Stimulated activated CD8-positive, alpha-beta memory T cell treated with anti-CD3 and anti-CD28 coated beads, Interleukin-12 subunit alpha, Interleukin-12 subunit beta, amount 100 ng/mL, for 4 hours (primary cell): ENCODE results near the gene AKAP7.
"Not testable (repeated sequence)": the region's sequence is repeated elsewhere in the genome, so short reads cannot be mapped to it uniquely, and the experiment has no call there.

Source experiments
- DNase-seq: peaks from one replicate; pipeline ENCODE4 v3.0.0-alpha.2; 2020; ENCODE audit warnings: low read depth

The AKAP7 gene

DNA sequence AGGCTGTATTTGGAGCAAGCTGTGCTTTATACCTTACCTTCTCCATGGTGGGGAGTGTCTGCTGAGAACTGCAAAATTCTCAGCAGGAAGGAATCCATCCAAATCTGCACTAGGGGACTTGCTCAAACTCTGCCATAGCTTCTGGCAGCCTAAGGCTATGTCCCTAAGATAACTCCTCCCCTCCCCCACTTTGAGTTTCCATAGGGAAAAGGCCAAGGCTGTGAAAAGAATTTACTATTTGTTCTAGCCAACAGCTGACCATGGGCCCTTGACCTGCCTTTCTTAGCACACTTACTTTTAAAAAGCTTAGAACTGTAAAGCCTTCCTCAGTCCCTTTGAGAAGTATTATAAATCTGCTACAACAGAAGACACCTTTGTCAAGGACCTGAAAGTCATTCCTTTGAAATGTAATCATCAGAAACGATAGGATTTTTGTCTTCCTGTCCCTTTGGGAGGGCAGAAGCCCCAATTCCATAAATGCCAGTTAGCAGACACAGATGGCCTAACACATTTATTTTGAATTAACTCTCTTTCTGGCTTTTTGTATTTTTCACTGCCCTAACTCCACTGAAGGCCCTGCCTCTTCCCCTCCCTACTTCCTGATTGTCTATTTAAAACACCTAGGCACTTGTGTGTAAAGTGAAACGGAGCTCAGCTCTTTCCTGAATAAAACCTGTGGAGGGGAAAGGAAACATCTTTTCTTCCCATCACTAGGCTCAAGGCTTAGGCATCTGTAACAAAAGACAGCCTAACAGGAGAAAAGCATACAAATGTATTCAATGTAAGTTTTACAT, 157.1 kb downstream of the AKAP7 start:
- DNase-seq: no peak

DNA sequence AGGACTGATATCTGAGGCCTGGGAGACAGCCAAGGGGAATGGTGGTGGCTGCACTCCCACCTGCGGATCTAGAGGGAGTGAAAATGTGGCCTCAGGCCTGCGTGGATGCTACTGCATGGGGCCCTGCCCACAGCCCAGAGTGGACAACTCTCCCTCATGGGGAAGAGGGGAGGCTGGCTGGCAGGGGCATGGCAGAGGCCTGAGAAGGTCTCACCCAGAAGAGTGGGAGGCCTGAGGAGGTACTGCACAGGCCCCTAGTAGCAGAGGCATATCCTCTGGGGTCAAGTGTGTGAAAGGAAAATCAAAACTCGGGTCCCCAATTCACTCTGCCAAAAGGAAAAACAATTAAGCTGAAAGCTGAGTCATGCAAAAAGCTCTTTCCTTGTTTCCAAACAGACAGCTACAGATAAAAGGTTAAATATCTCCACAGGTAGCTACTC, 158.2 kb downstream of the AKAP7 start:
- DNase-seq: no peak

DNA sequence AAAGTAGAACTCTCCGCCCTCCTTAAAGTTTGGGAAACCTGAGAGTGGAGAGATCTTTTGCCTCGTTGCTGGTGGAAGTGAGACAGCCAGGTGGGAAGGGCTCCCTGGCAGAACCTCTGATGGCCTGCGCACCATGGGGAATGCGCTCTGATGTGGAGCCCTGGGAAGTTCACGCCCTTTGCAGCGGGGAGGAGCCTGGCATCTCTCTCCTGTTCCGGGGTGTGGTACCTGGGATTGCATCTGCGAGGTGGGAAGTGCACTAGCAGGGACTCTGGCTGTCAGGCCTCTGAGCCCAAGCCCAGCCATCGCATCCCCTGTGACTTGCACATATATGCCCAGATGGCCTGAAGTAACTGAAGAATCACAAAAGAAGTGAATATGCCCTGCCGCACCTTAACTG, 159.8 kb downstream of the AKAP7 start:
- no peak for DNase-seq

DNA sequence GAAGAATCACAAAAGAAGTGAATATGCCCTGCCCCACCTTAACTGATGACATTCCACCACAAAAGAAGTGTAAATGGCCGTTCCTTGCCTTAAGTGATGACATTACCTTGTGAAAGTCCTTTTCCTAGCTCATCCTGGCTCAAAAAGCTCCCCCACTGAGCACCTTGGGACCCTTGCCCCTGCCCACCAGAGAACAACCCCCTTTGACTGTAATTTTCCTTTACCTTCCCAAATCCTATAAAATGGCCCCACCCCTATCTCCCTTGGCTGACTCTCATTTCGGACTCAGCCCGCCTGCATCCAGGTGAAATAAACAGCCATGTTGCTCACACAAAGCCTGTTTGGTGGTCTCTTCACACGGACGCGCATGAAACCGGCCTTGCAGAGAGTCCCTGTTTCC, 165.6 kb downstream of the AKAP7 start:
- not testable (repeated sequence) for DNase-seq

DNA sequence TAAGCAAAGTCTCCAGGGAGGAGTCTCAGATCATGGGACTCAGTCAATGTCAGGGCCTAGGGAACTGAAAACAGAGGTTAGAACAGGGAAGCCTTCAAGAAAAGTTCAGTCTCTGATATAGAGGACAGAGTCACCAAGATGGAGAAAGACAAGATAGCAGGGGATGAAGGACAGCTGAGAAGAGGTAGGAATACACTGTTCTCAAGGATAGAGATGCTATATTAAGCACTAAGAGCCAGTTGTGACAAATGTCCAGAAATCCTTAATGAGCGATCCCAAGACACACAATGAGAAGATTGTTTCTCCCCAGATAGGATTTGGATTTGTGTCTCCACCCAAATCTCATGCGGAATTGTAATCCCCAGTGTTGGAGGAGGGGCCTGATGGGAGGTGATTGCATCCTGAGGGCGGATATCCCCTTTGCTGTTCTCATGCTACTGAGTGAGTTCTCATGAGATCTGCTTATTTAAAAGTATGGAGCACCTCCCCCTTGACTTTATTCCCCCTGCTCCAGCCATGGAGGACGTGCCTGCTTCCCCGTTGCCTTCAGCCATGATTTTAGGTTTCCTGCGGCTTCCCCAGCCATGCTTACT, 168.2 kb downstream of the AKAP7 start:
- no peak for DNase-seq

DNA sequence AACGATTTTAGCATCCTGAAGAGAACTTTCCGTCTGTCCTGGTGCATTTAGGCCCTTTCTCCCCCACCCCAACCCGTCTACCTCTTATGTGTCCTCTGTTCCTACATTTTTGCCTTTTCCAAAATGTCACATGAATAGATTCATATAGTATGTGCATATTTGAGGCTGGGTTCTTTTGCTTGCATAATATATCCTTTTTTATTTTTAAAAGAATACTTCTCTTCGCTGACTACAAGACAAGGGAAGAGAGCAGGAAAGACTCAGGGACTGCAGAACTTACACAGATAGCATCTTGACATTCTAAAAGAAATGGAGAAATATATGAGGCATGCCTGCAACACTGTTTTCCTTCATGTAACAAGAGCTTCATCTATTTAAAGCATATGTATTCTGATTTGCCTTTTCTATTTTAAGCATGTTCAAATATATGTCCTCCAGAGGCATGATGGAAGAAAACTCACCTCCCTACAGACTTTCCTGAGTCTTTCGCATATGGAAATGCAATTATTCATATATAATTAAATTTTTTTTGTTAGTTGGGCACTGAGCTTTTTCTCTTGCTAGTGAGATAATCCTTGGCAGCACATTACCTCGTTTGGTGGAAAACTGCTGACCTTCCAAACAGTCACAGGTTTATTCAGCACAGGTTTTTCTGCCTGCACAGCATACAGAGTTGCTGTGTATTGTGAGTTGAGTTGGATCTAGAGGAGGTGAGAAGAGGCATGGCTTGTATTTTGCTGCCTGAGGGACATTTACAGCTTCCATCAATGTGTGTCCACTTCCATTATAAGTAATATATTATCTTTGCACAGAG, 170.0 kb downstream of the AKAP7 start:
- no peak for DNase-seq

DNA sequence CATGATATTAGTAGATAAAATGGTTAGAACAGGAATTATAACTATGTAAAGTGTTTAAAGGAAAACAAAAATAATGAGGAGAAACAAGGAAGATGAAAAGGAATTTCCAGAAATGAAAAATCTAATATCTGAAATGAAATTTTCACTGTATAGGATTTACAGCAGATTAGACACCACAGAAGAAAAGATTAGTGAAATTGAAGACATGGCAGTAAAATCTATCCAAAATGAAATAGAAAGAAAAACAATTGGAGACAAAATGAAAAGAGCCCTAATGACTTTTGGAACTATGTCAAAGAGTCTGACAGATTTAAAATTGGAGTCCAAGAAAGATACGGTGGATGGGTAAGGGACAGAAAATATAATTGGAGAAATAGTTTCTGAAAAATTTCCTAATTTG, 174.2 kb downstream of the AKAP7 start:
- DNase-seq: no peak

DNA sequence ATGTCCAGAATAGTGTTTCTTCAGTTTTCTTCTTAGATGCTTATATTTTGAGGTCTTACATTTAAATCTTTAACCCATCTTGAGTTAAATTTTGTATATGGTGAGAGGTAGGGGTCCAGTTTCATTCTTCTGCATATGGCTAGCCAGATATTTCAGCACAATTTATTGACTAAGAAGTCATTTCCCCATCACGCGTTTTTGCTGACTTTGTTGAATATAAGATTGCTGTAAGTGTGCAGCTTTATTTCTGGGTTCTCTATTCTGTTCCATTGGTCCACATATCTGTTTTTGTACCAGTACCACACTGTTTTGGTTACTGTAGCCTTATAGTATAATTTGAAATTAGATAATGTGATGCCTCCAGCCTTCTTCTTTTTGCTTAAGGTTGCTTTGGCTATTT, 179.6 kb downstream of the AKAP7 start:
- no peak for DNase-seq

DNA sequence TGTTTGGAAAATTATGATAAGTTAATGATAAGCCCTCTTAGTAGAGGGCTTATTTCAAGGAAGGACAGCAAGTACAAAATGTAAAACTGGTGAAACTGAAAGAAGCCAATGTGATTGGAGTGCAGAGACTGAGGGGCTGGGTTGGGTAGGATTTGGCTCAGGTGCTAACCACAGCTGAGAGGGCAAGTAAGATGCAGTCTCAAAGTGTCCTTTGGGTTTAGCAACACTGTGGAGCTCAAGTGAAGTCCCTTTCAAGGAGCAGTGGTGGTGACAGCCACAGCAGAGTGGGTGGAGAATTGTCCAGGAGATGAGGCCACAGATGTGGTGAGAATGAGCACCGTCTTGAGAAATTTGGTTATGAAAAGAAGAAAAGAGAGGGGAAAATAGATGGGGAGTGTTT, 181.4 kb downstream of the AKAP7 start:
- no peak for DNase-seq

DNA sequence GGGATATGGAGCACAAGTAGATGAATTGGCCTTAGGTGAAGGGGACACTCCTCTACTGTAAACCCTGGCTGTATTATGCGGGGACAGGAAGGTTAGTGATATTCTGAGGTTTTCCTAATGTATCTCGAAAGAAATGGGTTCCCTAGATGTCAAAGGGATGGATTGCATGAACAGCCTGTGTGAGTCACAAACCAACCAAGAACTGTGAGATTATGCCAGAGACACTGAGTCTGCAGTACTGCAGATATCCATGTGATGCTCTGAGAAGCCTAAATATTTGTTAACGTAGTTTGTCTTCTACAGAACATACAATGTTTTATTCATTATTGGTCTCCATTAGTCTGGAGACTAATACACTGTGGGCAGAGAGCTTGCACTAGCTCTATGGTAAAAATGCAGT, 182.2 kb downstream of the AKAP7 start:
- DNase-seq: no peak

DNA sequence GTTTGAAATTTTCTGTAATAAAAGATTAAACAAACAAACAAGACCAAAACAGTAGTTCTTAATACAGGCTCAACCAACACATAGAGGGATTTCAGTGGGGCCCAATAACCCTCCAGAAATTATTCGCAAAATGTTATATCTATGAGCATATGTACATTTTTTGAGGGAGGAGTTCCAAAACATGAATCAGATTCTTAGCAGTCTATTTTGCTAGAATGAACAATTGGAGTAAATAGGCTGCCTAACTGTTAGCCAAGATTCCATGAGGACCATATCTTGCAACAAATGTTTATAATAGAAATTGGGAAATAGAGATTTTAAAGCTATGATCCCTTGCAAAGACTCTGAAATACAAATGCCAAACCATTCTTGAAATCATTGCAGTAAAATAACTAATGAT, 186.3 kb downstream of the AKAP7 start:
- DNase-seq: no peak

DNA sequence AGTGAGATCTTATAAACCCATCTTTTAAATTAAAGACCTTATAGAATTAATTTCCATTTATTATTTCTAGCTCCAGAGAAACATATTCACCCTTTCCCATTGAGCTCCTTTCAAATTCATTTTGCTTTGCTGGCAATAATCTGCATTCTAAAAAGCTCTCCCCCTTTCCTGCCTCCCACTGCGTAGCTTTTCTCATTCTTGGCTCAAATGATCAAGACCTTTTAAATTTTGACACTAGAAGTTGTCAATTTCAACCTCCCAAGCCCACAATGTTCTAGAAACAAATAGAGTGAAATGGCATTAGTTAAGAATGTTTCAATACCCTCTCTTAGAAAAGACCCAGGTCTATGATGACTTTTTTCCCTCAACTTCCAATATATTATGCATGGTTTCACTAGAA, 186.9 kb downstream of the AKAP7 start:
- no peak for DNase-seq

DNA sequence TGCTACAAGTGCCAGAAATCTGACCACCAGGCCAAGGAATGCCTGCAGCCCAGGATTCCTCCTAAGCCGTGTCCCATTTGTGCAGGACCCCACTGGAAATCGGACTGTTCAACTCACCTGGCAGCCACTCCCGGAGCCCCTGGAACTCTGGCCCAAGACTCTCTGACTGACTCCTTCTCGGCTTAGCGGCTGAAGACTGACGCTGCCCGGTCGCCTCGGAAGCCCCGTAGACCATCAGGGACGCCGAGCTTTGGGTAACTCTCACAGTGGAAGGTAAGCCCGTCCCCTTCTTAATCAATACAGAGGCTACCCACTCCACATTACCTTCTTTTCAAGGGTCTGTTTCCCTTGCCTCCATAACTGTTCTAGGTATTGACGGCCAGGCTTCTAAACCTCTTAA, 190.4 kb downstream of the AKAP7 start:
- DNase-seq: not testable (repeated sequence)

DNA sequence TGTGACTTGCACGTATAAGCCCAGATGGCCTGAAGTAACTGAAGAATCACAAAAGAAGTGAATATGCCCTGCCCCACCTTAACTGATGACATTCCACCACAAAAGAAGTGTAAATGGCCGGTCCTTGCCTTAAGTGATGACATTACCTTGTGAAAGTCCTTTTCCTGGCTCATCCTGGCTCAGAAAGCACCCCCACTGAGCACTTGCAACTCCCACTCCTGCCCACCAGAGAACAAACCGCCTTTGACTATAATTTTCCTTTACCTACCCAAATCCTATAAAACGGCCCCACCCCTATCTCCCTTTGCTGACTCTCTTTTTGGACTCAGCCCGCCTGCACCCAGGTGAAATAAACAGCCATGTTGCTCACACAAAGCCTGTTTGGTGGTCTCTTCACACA, 193.5 kb downstream of the AKAP7 start:
- not testable (repeated sequence) for DNase-seq

DNA sequence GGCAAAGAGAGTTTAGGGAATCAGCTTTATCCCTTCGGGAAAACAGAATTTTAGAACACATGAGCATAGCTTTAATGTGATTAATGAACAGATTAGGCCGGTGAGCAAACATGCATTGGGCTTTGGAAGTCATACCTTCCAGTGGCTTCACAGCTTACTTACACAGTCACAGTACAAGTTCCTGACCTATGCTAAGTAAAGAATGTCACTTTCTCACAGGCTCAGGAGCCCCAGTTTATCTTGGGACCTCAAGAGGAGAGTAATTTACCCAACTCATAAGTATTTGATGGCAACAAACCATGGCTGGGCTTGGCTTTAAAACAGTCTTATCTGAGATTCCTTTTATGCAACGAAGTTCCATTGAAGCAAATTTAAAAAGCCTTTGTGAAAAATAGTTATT, 195.9 kb downstream of the AKAP7 start:
- DNase-seq: no peak

DNA sequence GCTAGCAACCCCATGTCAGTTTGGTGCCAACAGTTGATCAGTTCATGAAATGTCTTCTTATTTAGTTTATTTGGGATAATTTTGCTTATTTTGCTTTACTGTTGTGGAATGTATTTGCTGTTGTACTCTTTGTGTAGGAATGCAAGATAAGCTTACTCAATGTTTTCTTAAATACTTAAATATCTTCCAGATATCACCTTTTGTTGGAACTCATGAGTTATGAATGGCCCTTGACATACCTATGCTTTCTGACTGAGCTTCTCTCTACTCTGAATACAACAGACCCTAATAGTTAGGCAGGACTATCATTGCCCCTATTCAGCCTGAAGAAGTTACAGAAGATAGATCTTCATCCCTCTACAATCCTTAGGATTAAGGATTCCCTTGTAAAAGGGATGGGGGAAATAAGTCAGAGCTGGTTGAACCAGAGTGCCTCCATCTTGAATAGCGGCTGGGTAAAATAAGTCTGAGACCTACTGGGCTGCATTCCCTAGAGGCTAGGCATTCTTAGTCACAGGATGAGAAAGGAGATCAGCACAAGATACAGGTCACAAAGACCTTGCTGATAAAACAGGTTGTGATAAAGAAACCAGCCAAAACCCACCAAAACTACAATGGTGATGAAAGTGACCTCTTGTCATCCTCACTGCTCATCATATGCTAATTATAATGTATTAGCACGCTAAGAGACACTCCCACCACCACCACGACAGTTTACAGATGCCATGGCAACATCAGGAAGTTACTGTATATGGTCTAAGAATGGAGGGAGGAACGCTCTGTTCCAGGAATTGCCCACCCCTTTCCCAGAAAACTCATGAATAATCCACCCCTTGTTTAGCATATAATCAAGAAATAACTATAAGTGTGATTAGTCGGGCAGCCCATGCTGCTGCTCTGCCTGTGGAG, 196.9 kb downstream of the AKAP7 start:
- DNase-seq: no peak
